Muscle layer of duodenum (tissue), 2 donors: ENCODE results near the gene SLCO2A1.
A peak's percentile ranks its signal among the peaks of the same experiment; 100 is the strongest.

Experiments used
- H3K27ac ChIP-seq: one replicate; pipeline ENCODE4 v1.7.0; 2013; ENCODE audit warnings: mild to moderate bottlenecking, low read length
- H3K27me3 ChIP-seq: one replicate; pipeline ENCODE4 v1.7.0; 2013; ENCODE audit warnings: low read depth, mild to moderate bottlenecking, control low read depth, low read length
- H3K36me3 ChIP-seq, 2 donors: one replicate each; pipeline ENCODE4 v1.7.0; 2013; ENCODE audit warnings: low read length in 2 of 2, control low read depth in 1 of 2, mild to moderate bottlenecking in 1 of 2; ENCODE audit not compliant: insufficient read depth in 2 of 2, control insufficient read depth in 1 of 2
- H3K4me1 ChIP-seq, 2 donors: one replicate each; pipeline ENCODE4 v1.7.0; 2013; ENCODE audit warnings: low read length in 2 of 2, mild to moderate bottlenecking in 2 of 2, control low read depth in 1 of 2, moderate library complexity in 1 of 2; ENCODE audit not compliant: insufficient read depth in 2 of 2, control insufficient read depth in 1 of 2
- H3K4me3 ChIP-seq, 2 donors: one replicate each; pipeline ENCODE4 v1.7.0; 2013; ENCODE audit warnings: low read length in 2 of 2, low read depth in 1 of 2, mild to moderate bottlenecking in 1 of 2
- H3K9me3 ChIP-seq, 2 donors: one replicate each; pipeline ENCODE4 v1.7.0; 2013; ENCODE audit warnings: low read length in 2 of 2, control low read depth in 1 of 2, mild to moderate bottlenecking in 1 of 2; ENCODE audit not compliant: control insufficient read depth in 1 of 2
- donor health status: healthy.

SLCO2A1 gene

DNA sequence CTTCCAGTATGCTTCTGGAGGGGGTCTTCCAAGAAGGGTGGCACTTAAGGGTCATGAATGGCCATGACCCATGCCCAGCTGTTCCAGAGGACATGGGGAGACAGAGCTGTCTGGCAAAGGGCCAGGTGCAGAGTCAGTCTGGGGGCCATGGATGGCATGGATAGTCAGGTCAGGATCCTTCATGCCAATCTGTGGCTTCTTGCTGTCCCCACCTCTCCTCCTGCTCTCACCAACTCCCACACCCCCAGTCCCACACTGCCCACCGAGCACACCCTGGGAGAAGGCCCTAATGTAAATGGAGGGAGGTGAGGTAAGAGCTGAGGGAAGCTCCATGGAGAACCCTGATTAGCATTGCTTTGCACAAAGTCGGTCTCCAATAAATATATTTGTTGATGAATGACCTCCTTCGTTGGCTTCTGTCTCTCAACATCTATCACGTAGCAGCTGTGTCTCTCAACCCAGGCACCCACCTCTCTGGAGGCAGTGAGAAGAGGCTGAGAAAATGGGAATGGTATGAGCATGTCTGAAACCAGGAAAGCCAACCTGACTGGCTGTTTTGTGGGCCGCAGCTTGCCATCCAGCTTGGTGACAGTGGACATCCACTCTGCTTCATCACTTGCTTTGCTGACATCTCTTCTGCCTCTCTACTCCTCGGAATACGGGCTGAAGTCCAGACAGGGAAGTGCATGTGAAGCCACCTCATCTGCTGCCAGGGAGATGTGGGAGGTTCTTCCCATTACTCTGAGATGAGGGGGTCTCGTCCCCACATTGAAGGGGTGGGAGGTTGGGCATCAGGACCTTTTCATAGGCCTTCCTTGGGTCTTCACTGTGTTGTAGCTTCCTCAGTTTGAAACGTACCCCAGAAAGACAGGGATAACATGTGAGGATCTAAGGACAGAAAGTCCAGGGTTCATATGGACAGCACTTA lies 96.4 kb downstream of the SLCO2A1 start:
- Histone ChIP-seq H3K9me3 (no peaks in the 10 kb centered on the region), H3K36me3 (no peaks in the 10 kb centered on the region), H3K4me1 (peaks cover 0 to 1% of the 10 kb centered on the region in 2 donors), H3K27ac (peak overlapping the region; percentile 72), H3K27me3 (no peaks in the 10 kb centered on the region), H3K4me3 (no peak overlapping the region)

DNA sequence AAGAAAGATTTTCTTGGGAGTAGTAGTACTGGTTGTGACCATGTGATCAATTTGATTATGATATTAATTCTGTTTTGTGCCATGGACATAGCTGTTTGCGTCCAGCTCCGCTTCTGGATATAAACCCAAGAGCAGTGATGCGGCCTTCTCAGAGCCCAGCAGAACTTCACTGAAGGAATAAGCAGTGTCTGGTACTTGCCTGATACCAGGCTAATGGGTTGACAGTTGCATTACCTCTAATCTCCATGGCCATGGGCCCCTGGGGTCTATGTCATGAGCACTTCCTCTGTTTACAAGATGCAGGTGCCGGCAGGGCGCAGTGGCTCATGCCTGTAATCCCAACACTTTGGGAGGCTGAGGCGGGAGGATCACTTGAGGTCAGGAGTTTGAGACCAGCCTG lies 97.7 kb downstream of the SLCO2A1 start:
- H3K27me3 ChIP-seq: no peaks in the 10 kb centered on the region
- no peak overlapping the region for H3K27ac ChIP-seq
- H3K9me3 ChIP-seq: no peaks in the 10 kb centered on the region
- no peak overlapping the region for H3K4me3 ChIP-seq
- H3K4me1 ChIP-seq: peaks cover 0 to 8% of the 10 kb centered on the region in 2 donors
- no peaks in the 10 kb centered on the region for H3K36me3 ChIP-seq

GRCh38 chr3:133931084-133931483 lies 98.6 kb downstream of the SLCO2A1 start:
- H3K27ac ChIP-seq: no peak overlapping the region
- no peaks in the 10 kb centered on the region for H3K27me3 ChIP-seq
- H3K4me1 ChIP-seq: peaks cover 0 to 8% of the 10 kb centered on the region in 2 donors
- H3K36me3 ChIP-seq: no peaks in the 10 kb centered on the region
- no peaks in the 10 kb centered on the region for H3K9me3 ChIP-seq
- H3K4me3 ChIP-seq: no peak overlapping the region

GRCh38 chr3:133930341-133930933 lies 99.3 kb downstream of the SLCO2A1 start:
- Histone ChIP-seq H3K27me3 (no peaks in the 10 kb centered on the region), H3K27ac (no peak overlapping the region), H3K4me3 (no peak overlapping the region), H3K4me1 (peaks cover 0 to 8% of the 10 kb centered on the region in 2 donors), H3K9me3 (no peaks in the 10 kb centered on the region), H3K36me3 (no peaks in the 10 kb centered on the region)

GRCh38 chr3:133928903-133929607 lies 100.7 kb downstream of the SLCO2A1 start:
- Histone ChIP-seq H3K27ac (no peak overlapping the region), H3K4me3 (no peak overlapping the region), H3K4me1 (peaks cover 0 to 8% of the 10 kb centered on the region in 2 donors), H3K9me3 (no peaks in the 10 kb centered on the region), H3K36me3 (no peaks in the 10 kb centered on the region), H3K27me3 (no peaks in the 10 kb centered on the region)

- no peaks in the 10 kb centered on the region for H3K36me3 ChIP-seq
- no peaks in the 10 kb centered on the region for H3K9me3 ChIP-seq
- H3K4me3 ChIP-seq: peak overlapping the region; percentile 49 to 67
- H3K4me1 ChIP-seq: peaks cover 0 to 8% of the 10 kb centered on the region in 2 donors
- no peaks in the 10 kb centered on the region for H3K27me3 ChIP-seq
- H3K27ac ChIP-seq: no peak overlapping the region
These were observed 101.4 kb downstream of the SLCO2A1 start for GRCh38 chr3:133928136-133928893.

GRCh38 chr3:133927540-133928066 lies 102.1 kb downstream of the SLCO2A1 start:
- no peak overlapping the region for H3K27ac ChIP-seq
- H3K4me3 ChIP-seq: peak overlapping the region; percentile 49 to 67
- H3K27me3 ChIP-seq: no peaks in the 10 kb centered on the region
- H3K9me3 ChIP-seq: no peaks in the 10 kb centered on the region
- H3K4me1 ChIP-seq: peaks cover 0 to 8% of the 10 kb centered on the region in 2 donors
- H3K36me3 ChIP-seq: no peaks in the 10 kb centered on the region

- peaks cover 0 to 8% of the 10 kb centered on the region in 2 donors for H3K4me1 ChIP-seq
- no peaks in the 10 kb centered on the region for H3K9me3 ChIP-seq
- no peak overlapping the region for H3K27ac ChIP-seq
- no peaks in the 10 kb centered on the region for H3K36me3 ChIP-seq
- peak overlapping the region; percentile 31 to 67 for H3K4me3 ChIP-seq
- H3K27me3 ChIP-seq: no peaks in the 10 kb centered on the region
These were observed 102.8 kb downstream of the SLCO2A1 start for GRCh38 chr3:133926736-133927539.

- Histone ChIP-seq H3K27me3 (no peaks in the 10 kb centered on the region), H3K27ac (no peak overlapping the region), H3K9me3 (no peaks in the 10 kb centered on the region)
These were observed 103.6 kb downstream of the SLCO2A1 start for GRCh38 chr3:133925960-133926735.

More at GRCh38 chr3:133925960-133926735, 103.6 kb downstream of the SLCO2A1 start:
- Histone ChIP-seq H3K36me3 (no peaks in the 10 kb centered on the region), H3K4me3 (no peak overlapping the region), H3K4me1 (peaks cover 0 to 8% of the 10 kb centered on the region in 2 donors)
